NCI-H146 treated with DMSO at 0.1 percent for 48 hours (cell line): Measurements from ENCODE around the gene SUPT7L.

Experiments used
- DNase-seq: peaks from one replicate; lab custom pipeline; 2025; ENCODE audit not compliant: unreplicated experiment; lab: John Stamatoyannopoulos, UW

The SUPT7L gene, protein sequence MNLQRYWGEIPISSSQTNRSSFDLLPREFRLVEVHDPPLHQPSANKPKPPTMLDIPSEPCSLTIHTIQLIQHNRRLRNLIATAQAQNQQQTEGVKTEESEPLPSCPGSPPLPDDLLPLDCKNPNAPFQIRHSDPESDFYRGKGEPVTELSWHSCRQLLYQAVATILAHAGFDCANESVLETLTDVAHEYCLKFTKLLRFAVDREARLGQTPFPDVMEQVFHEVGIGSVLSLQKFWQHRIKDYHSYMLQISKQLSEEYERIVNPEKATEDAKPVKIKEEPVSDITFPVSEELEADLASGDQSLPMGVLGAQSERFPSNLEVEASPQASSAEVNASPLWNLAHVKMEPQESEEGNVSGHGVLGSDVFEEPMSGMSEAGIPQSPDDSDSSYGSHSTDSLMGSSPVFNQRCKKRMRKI

GRCh38 chr2:27663285-27664153 is at the start of gene SUPT7L, which contains the start of gene SLC4A1AP:
Gene SUPT7L, minus strand, starts transcription at chr2:27663614. Its CDS starts 1,422 bp downstream, at chr2:27662192.
Gene SLC4A1AP, plus strand, starts transcription at chr2:27663889. Its CDS starts 26 bp downstream, at chr2:27663915.
- peak; percentile 80 for DNase-seq

DNA sequence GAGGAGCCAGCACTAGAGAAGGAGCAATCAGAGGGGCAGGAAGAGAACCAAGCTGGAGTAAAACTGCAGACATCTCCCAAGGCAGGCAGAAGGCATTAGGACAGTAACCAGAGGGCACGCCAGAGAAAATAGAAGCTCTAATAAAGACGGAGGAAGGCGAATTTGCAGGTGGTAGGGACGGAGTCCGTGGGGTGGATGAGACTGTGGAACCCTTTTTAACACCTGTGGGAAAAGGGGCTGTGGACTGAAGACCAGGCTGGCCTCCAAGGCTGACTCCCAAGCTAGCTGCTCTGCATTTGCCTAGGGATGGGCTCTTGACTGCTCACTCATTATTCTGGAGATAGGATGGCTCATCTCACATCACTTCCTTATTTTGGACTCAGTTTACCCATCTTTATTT is 49.8 kb upstream of the SUPT7L start:
- DNase-seq, result no peak

DNA sequence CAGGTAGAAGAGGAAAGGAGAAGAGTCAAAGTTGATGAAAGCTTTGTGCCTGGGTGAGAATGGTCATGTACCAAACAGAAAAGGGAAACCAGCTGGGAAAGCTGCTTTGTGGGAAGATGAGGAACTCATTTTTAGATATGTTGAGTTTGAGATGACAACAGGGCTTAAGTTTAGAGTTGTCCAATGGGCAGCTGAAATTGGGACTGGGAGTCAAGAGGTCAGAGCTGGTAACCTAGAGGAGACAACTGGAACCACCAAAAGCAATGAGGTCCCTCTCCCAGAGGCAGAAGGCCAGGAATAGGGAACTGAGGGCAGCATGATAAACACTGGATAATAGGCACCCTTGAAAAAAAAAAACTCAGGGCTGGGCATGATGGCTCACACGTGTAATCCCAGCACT is 49.1 kb upstream of the SUPT7L start:
- no peak for DNase-seq

DNA sequence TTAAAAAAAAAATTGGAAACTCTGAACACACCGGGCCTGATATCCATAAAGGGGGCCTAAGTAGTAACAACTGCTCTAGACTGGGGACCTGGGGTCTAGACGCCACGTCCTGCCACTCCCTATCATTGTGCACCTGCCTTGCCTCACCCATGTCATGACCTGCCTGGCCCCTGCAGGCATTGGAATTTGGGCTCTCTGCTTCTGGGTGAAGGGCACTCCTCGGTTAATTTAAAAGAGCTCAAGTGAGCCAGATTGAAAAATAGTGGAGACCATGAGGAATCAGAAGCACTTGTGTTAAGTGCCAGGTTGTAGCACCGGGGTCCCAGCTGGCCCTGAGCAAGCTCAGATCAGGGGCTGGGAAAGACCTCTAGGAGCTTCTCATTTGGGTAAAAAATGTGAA is 48.4 kb upstream of the SUPT7L start:
- DNase-seq, result no peak

GRCh38 chr2:27710640-27711430 is 47.4 kb upstream of the SUPT7L start:
- DNase-seq, result no peak

DNA sequence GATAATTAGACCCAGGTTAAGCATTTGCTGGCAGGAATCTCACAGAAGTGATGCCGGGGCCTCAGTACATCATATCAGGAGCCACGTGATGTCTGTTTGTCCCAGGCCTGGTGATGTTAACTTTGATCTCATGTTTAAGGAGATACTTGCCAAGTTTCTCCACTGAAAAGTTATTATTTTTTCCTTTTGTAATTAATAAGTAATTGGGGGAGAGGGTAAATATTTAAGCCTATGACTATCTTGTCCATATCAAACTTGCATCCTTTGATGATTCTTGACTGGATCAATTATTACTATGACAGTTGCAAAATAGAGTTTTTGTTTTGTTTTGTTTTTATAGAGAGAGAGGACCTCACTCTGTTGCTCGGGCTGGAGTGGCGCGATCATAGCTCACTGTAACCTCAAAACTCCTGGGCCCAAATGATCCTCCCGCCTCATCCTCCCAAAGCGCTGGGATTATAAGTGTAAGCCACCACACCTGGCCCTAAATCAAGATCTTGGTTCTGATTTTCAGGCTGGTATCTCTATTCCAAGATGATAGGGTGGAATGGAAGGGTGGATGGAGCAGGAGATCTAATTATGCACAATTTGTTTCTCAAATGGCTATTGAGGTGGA is 46.7 kb upstream of the SUPT7L start:
- DNase-seq, result no peak

GRCh38 chr2:27709326-27709725 is 45.9 kb upstream of the SUPT7L start:
- DNase-seq, result no peak

GRCh38 chr2:27708666-27709065 is 45.3 kb upstream of the SUPT7L start:
- DNase-seq, result no peak

DNA sequence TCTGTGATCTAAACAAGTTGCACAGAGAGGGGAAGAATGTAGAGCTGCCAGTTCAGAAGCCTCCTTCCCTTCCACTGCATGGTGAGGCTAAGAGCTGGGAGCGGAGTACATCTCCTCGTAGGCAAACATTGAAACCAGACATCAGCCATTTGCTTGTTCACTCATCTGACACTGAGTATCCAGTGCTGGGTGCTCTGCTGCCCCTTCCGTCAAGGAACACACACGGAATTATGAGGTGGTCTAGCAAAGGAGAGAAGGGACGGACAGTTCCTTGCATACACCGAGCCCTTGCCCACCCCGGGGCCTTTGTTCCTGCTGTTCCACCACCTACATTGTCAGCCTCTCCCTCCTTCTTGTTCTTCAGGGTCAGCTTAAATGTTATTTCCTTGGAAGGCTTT is 44.8 kb upstream of the SUPT7L start:
- DNase-seq, result no peak

- DNase-seq, result no peak
Measured at GRCh38 chr2:27707462-27708256, 44.2 kb upstream of the SUPT7L start.

DNA sequence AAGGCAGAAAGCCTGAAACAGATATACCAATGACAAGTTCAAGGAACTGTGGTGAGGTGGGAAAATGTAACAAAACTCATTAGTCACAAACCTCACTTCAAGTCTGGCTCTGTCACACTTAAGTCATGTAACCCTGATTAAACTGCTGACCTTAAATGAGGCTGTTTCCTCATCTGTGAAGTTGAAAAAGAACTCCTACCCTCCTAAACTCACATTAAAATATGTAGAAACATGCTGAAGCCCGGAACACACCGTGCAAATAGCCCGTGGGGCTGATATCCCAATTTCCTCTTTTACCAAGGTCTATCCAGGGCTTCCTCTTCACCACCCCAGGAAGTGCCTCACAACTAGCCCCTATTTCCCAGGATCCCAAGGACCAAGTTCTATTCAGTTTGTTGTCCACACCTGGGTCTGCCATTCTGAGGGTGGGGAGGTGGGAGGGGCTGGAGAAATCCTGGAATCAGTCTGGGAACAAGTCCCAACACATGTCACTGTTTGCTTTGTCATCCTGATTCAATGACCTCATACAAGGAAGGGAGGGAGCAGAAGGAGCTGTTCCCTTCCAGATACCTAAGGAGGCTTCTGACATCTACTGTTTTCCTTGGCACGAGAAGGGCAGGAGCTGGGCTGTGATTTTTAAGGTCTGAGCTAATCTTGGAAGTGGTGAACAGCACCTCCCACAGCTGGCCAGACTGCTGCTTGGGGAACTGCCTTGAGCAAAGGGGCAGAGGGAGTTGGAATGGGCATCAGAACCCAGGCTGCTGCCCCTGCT is 42.6 kb upstream of the SUPT7L start:
- DNase-seq, result peak; percentile 29

GRCh38 chr2:27704342-27704876 is 41.0 kb upstream of the SUPT7L start:
- DNase-seq, result no peak

- DNase-seq, result peak; percentile 69
Measured at GRCh38 chr2:27703638-27704341, 40.4 kb upstream of the SUPT7L start.

DNA sequence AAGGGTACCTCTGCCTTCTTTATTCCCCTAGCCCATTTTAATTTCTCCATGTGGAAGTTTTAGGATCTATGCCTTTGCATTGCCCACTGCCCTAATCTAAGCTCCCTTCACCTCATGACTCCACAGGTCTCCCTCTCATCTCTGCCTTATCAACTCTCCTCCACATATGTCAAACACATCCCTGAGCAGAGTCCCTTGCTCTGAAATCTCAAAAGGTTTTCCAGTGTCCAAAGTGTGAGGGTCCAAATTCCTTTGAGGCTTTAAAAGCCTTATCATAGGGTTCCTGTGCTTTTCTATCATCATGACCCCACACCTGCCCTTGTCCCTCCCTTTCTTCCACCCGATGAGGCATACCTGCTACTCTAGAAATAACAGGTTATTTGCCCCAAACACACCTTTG is 38.9 kb upstream of the SUPT7L start:
- no peak for DNase-seq

DNA sequence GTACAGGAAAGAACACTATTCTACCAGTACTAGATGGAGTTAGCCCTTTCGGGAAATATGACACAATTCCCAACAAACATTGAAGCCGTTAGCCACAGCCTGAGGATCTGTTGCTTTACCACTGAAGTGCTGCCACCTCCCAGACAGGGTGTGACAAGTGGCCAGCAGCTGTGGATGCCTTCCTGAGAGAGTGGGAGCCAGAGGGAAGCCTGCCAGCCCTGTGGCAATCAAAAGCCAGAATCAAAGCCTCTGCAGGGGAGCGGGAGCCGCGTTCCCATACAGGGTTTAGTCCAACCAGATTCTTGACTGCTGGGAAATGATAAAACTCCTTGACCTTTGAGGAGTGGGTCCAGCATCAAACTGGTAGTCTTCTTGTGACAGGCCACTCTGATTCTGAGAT is 38.3 kb upstream of the SUPT7L start:
- no peak for DNase-seq

DNA sequence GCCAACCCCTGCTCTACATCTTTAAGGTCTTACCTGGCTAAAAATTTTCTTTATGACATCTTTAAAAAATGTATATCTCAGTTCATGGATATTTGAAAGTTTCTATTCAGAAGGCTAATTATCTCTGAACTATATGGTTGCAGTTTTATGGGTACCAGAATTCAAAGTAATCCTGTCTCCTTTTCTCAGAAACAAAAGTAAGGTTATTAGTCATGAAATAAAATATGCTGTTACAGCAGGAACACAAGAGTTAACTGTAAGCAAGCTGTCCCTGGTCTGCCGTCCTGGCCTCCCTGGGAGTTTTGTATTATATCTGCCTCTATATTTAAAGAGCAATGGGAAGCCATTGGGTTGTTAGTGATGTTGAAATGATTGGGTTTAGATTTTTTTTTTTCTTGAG is 34.2 kb upstream of the SUPT7L start:
- no peak for DNase-seq

DNA sequence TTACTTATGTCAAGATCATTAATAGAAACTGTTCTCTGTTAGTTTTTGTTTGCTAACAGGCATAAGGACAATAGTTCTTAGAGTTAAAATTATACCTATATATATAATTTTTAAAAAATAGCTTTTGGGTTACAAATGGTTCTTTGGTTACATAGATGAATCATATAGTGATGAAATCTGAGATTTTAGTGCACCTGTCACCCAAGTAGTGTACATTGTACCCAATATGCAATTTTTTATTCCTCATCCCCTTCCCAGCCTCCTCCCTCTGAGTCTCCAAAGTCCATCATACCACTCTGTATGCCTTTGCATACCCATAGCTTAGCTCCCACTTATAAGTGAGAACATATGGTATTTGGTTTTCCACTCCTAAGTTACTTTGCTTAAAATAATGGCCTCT is 26.6 kb upstream of the SUPT7L start:
- DNase-seq, result no peak

- DNase-seq, result no peak
Measured at GRCh38 chr2:27689424-27689823, 26.0 kb upstream of the SUPT7L start.
